GM21723 (cell line): ENCODE measurements around the gene GPATCH8.
"Not testable (repeated sequence)": the region's sequence is repeated elsewhere in the genome, so short reads cannot be mapped to it uniquely, and the experiment has no call there.

Experiments used
- ATAC-seq: cut with Tn5 transposase; IDR thresholded peaks from one replicate; pipeline ENCODE4 v1.9.1; 2021; ENCODE audit warnings: mild to moderate bottlenecking, moderate library complexity; ENCODE audit not compliant: unreplicated experiment

Gene GPATCH8

GRCh38 chr17:44527954-44528353, 24.7 kb upstream of the GPATCH8 start:
- no peak for ATAC-seq

DNA sequence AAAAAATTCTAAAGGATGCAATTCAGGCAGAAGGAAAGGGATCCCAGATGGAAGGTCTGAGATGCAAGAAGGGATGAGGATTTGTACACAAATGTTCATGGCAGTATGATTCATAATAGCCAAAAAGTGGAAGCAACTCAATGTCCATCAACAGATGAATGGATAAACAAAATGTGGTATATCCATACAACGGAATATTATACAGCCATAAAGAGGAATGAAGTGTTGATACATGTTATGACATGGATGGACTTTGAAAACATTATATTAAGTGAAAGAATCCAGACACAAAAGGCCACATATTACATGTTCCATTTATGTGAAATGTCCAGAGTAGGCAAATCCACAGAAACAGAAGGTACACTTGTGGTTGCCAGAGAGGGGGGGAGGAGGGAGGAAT, 23.9 kb upstream of the GPATCH8 start:
- ATAC-seq = no peak

DNA sequence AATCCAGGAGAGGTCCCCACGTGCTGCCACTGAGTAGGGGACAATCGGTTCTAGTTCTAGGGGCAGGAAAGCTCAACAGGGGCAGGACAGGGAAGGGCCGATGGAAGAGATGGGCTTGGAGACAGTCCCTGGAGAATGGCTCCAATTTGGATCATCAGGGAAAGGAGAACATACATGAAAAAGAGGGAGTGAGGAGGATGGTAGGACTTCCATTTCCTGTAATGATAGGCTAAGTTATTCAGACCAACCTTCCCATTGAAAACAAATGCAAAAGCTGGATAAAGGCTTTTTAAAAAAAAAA, 20.4 kb upstream of the GPATCH8 start:
- ATAC-seq = no peak

DNA sequence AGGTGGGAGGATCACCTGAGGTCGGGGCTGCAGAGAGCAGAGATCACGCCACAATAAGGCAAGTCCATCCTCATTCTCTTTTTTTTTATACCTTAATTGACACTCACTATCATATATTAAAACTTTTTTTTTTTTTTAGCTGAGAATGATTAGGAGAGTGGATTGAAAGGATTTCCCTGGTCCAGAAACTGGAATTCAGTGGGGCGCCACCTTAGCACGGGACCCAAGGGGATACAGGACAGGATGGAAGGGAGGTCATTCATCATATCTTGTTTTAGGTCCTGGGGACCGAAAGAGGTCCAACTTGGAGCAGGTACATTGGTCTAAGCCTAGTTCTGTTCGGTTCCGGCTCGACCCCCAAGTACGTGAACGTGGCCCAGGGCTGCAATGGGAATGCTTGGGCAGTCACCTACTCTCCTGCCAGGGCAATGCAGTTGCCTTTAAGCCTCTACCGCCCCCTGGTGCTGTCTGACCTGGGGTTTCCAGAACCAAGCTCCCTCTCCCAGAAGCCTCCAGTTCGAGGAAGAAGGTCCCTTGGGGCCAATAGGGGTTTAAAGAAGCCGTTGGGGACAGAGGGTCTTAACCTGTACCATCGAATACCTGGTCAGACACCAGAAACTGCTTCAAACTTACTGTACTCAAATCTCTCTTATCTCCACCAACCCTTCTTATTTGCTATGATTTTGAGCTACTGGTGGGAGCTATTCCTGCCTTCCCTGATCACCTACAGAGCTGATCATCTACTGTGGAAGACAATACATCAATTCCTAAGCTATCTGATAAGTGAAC, 19.9 kb upstream of the GPATCH8 start:
- ATAC-seq = no peak

DNA sequence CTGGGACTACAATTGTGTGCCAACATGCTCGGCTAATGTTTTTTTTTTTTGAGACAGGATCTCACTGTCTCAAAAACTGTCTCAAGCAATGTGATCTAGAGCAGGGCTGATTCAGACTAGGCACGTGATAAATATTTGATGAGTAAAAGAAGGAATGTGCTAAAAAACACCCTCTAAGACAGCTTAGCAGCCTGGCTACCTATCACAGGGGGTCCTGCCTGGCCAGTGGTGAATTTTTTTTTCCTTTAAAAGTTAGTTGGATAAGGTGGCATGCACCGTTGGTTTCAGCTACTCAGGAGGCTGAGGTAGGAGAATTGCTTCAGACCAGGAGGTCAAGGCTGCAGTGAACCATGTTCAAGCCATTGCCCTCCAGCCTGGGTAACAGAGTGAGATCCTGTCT, 14.8 kb upstream of the GPATCH8 start:
- ATAC-seq = no peak

DNA sequence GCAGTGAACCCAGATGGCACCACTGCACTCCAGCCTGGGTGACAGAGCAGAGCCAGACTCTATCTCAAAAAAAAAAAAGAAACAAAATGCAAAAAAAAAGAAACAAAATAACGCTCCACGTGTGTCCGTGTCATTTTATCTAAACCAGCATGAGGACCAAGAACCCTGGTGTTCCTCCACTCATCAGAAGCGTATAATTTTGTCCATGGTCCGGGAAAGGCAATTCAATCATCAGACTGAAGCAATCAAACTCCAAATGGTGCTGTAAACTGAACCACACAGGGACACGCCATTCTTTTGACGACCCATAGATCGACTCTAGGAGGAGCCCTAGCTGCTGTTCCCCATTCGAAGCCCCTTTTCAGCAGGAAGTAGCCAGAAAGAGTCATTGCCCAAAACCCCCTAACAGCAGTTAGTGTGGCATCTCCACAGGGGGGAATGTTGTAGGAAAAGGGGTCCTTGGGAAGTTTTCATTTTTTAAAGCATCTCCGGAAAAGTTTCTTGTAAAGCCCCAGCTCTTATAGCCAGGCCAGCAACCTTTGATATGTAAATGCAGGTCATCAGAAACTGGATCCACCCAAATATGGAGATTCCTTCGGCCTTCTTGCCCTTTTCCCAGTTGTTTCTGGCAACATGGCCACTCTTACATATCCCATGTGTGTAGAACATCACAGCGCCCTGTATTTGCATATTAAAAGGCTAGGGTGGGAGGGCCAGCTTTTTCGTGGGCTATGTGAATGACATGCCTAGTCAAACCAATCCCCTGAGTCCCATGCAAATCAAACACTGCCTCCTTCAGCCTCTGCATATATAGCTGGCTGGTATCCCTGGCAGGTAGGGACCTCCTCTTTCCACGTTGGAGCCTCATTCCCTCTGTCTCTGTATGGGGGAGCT, 8.3 kb upstream of the GPATCH8 start:
- not testable (repeated sequence) for ATAC-seq

DNA sequence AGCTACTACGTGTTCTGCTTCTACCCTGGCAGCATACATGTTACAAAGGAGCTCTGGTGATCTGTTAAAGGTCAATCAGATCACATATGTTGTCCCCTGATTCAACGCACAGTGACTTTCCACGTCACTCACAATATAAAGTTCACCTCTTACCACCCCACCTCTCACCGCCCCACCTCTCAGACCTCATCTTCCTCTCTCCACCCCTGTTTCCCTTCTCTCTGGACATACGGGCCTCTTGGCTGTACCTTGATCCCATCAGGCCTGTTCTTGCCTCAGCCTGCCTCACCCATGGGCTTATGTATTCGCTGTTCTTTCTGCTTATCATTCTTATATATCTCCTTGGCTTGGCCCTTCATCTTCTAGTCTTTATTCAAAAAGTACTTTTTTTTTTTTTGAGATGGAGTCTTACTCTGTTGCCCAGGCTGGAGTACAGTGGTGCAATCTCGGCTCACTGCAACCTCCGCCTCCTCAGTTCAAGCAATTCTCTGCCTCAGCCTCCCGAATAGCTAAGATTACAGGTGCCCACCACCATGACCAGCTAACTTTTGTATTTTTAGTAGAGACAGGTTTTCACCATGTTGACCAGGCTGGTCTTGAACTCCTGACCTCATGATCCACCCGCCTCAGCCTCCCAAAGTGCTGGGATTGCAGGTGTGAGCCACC, 3.9 kb upstream of the GPATCH8 start:
- ATAC-seq = not testable (repeated sequence)

DNA sequence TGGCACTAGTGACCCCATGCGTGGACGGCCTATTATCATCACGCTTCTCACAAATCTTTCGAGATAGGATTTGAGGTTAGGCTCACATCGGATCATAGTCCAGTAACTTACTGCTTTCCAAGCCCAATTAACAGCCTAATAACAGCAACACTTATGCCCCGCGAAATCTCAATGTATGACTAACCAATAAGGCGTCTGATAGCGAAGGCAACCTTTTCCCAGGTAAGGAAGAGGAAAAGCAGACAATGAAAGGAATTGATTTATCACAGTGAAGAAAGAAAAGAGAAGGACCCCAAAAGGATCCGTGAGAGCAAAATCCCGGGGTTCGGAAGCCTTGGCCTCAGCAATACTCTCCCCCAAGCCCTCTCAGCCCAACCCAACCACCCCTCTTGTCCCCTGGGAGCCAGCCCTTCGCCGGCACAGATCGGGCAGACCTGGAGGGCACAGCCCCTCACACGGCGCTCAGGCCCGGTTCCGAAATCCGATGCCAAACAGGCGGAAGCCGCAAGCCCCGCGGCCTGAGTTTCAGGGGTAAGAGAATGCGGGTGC, 534 bp downstream of the GPATCH8 start:
- ATAC-seq = peak; percentile 36

DNA sequence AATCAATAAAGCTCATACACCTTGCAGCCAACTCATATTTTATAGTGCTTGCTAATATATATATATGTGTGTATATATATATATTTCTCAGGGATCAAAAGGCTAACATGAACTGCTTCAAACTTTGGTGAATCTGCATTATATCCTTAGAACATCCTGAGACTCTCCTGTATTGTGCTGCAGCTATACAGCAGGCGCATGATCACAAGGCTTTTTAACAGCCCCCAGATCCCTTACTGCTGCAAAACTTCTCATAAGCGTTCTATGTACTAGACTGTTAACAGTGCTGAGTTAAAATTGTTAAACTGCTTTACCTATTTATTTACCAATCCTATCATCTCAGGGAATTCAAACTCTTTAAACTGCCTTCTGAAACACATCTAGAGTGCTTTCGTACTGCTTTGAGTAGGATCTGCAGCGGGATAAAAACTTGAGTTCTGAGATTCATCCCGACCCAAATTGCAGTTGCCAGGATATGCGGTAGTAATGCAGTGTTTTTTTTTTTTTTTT, 1.3 kb downstream of the GPATCH8 start:
- ATAC-seq = no peak

GRCh38 chr17:44499722-44500121, 3.5 kb downstream of the GPATCH8 start:
- no peak for ATAC-seq

DNA sequence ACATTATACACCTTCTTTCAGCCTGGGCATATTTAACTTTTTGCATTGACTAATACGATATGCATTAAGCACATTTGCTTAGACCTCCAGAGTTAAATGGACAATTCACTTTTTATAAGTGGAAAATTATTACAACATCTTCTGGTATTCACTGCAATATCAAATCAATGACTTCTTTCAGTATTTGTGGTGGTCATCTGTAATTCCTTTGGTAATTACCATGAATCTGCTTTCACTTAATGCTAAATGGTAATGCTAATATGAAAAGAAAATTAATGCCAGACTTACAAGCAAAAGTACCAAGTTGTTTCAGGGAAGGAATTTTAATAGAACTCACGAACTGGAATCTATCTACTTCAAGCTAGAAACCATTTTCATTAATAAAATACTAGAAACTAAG, 6.4 kb downstream of the GPATCH8 start:
- no peak for ATAC-seq

GRCh38 chr17:44493339-44493738, 9.9 kb downstream of the GPATCH8 start:
- ATAC-seq = no peak

DNA sequence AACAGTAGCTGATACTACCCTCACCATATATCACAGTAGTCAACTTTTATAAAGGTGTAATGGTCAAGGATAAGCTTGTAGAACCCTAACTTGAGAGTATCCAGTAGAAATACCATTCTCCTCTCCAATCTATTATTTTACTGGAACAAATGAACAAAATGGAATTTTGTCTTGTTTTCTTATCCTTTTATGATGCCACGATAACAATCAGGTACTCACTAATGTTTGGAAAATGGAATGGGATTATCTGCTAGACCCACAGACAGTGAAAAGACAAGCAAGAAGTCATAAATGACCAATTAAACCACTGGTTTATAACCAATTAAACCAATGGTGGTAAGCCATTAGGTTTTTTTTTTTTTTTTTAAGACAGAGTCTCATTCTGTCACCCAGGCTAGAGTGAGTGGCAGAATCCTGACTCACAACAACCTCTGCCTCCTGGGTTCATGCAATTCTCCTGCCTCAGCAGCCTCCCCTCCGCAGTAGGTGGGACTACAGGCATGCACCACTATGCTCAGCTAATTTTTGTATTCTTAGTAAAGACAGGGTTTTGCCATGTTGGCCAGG, 10.4 kb downstream of the GPATCH8 start:
- ATAC-seq = no peak

- no peak for ATAC-seq
Measured at GRCh38 chr17:44489581-44489980, 13.6 kb downstream of the GPATCH8 start.

GRCh38 chr17:44487170-44487569, 16.0 kb downstream of the GPATCH8 start:
- ATAC-seq = no peak

DNA sequence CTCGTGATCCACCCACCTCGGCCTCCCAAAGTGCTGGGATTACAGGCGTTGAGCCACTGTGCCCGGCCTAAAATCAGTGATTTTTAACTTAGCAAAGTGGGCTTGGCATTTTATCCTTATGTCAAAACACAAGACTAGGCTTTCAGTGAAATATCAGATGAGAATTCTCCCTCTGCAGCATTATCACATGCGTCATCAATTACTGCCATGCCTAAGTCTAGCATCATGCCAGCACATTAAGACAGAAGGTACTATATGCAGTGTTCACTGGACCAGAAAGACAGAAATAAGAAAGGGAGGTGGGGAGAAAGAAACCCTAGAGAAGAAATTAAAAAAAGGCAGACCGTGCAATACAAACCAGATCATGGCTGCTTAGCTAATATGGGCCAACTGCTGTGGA, 29.8 kb downstream of the GPATCH8 start:
- ATAC-seq = no peak

DNA sequence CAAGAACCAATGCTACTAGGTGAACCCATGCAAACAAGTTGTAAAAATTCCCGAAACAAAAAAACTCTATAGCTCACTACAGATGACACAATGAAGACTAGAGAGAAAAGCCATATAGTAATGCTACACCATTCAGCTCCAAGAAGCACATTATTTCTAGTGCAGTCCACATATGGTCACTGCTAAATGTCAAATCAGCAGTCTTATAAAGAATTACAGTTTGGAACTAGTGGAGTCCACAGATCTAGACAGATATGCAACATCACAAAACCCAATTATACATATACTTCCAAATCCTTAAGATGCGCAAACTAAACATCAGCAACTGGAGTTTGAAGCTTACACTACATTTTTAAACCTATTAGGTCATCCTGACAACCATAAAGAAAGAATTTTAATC, 33.5 kb downstream of the GPATCH8 start:
- ATAC-seq = no peak

GRCh38 chr17:44467108-44467507, 36.1 kb downstream of the GPATCH8 start:
- ATAC-seq = no peak

- no peak for ATAC-seq
Measured at GRCh38 chr17:44466339-44466738, 36.9 kb downstream of the GPATCH8 start.

DNA sequence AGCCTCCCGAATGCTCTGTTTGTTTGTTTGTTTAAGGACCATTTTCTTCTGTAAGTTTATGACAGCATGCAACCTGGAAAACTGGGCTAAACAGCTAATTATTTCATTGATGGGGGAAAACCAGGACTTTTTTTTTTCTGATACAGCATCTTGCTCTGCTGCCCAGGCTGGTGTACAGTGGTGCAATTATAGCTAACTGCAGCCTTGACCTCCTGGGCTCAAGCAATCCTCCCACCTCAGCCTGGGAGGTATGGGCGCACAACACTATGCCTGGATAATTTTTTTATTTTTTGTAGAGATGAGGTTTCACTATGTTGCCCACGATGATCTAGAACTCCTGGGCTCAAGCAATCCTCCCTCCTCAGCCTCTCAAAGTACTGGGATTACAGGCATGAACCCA, 37.3 kb downstream of the GPATCH8 start:
- ATAC-seq = no peak

DNA sequence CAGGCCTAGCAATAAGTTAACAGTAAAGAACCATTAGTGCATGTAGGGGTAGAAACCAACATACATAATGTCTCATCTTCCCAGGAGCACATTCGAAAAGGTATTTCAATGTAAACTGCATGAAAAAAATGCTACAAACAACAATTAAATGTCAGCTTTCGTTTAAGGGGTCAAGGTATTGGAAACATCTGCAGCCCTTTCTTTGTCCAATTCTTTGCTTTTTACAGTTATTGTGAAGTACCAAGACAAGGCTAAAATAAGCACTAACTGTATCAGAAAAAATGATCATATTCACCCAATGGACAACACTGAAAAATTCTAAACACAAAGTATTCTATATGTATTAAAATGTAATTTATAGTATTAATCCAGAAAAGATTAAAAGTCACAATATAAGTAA, 37.9 kb downstream of the GPATCH8 start:
- ATAC-seq = no peak
